Glutamatergic neuron (in vitro differentiated cells): ENCODE results near the gene BTBD17. TPM values are rescaled to one million over a fixed set of nuclear protein-coding genes. Genes with fewer than 3 reads are reported as not detected.

Experiments
- DNase-seq: peaks from one replicate; pipeline ENCODE4 v3.0.0; 2022
- H3K27ac Mint-ChIP-seq: one replicate; pipeline ENCODE4 v1.8.0; 2020; ENCODE audit warnings: mild to moderate bottlenecking, mixed read lengths, inconsistent platforms; ENCODE audit not compliant: unreplicated experiment
- H3K27me3 Mint-ChIP-seq: one replicate; pipeline ENCODE4 v1.8.0; 2020; ENCODE audit warnings: mild to moderate bottlenecking, moderate library complexity, mixed read lengths, inconsistent platforms; ENCODE audit not compliant: unreplicated experiment
- H3K36me3 Mint-ChIP-seq: one replicate; pipeline ENCODE4 v1.8.0; 2020; ENCODE audit warnings: mild to moderate bottlenecking, mixed read lengths, inconsistent platforms; ENCODE audit not compliant: unreplicated experiment
- H3K4me1 Mint-ChIP-seq: one replicate; pipeline ENCODE4 v1.8.0; 2020; ENCODE audit warnings: mild to moderate bottlenecking, low read depth, mixed read lengths, inconsistent platforms; ENCODE audit not compliant: unreplicated experiment
- H3K4me3 Mint-ChIP-seq: one replicate; pipeline ENCODE4 v1.8.0; 2020; ENCODE audit warnings: mild to moderate bottlenecking, mixed read lengths, inconsistent platforms; ENCODE audit not compliant: unreplicated experiment
- H3K9me3 Mint-ChIP-seq: one replicate; pipeline ENCODE4 v1.8.0; 2020; ENCODE audit warnings: mild to moderate bottlenecking, moderate library complexity, mixed read lengths, inconsistent platforms; ENCODE audit not compliant: unreplicated experiment
- CTCF ChIP-seq: fragments of 200-600 bp; sonication (generic); IDR thresholded peaks from one replicate; pipeline ENCODE4 v1.5.0; 2021; ENCODE audit not compliant: partially characterized antibody, unreplicated experiment
- total RNA-seq: library from RNA; stranded (reverse); fragmentation: NEBNext Ultra II Directional; extraction: Animal tissue kit (Norgen Biotek cat#: 25700); gene quantifications from one replicate; pipeline ENCODE4 v1.2.1, GENCODE V29; 2021; ENCODE audit not compliant: unreplicated experiment

BTBD17 gene
- total RNA-seq, 1 donor from 2014 or later, result 310 TPM

GRCh38 chr17:74317071-74317470, 44.6 kb downstream of the BTBD17 start:
- Mint-ChIP-seq H3K4me1 (peaks cover 9% of the 10 kb centered on the region), H3K27ac (no peak overlapping the region), H3K9me3 (peaks cover 6% of the 10 kb centered on the region), H3K36me3 (peaks cover 13% of the 10 kb centered on the region), H3K27me3 (peaks cover 10% of the 10 kb centered on the region), H3K4me3 (no peak overlapping the region)
- no peak for DNase-seq
- TF ChIP-seq CTCF, result no peak

GRCh38 chr17:74316220-74316619, 45.4 kb downstream of the BTBD17 start:
- peaks cover 13% of the 10 kb centered on the region for H3K36me3 Mint-ChIP-seq
- no peak overlapping the region for H3K4me3 Mint-ChIP-seq
- peak overlapping the region; percentile 57 for H3K27ac Mint-ChIP-seq
- DNase-seq, result no peak
- TF ChIP-seq CTCF, result no peak
- H3K27me3 Mint-ChIP-seq, result peaks cover 12% of the 10 kb centered on the region
- H3K9me3 Mint-ChIP-seq, result peaks cover 5% of the 10 kb centered on the region
- peaks cover 9% of the 10 kb centered on the region for H3K4me1 Mint-ChIP-seq

- peaks cover 9% of the 10 kb centered on the region for H3K4me1 Mint-ChIP-seq
- no peak overlapping the region for H3K27ac Mint-ChIP-seq
These were observed 46.8 kb downstream of the BTBD17 start for GRCh38 chr17:74314877-74315276.

GRCh38 chr17:74309902-74310301, 51.8 kb downstream of the BTBD17 start:
- peaks cover 2% of the 10 kb centered on the region for H3K4me1 Mint-ChIP-seq
- no peak for TF ChIP-seq CTCF
- no peak overlapping the region for H3K4me3 Mint-ChIP-seq
- H3K27me3 Mint-ChIP-seq, result peaks cover 8% of the 10 kb centered on the region
- no peak for DNase-seq
- H3K36me3 Mint-ChIP-seq, result peaks cover 13% of the 10 kb centered on the region
- peaks cover 4% of the 10 kb centered on the region for H3K9me3 Mint-ChIP-seq
- no peak overlapping the region for H3K27ac Mint-ChIP-seq

More at GRCh38 chr17:74314877-74315276, 46.8 kb downstream of the BTBD17 start:
- Mint-ChIP-seq H3K27me3 (peaks cover 14% of the 10 kb centered on the region), H3K9me3 (peaks cover 4% of the 10 kb centered on the region), H3K4me3 (no peak overlapping the region), H3K36me3 (peaks cover 13% of the 10 kb centered on the region)
- DNase-seq, result no peak
- TF ChIP-seq CTCF, result no peak

GRCh38 chr17:74307984-74308773, 53.5 kb downstream of the BTBD17 start:
- Mint-ChIP-seq H3K4me1 (peaks cover 2% of the 10 kb centered on the region), H3K9me3 (peaks cover 2% of the 10 kb centered on the region), H3K27ac (no peak overlapping the region), H3K36me3 (peaks cover 8% of the 10 kb centered on the region), H3K4me3 (no peak overlapping the region), H3K27me3 (peaks cover 8% of the 10 kb centered on the region)
- TF ChIP-seq CTCF, result no peak
- no peak for DNase-seq
